Epidermal melanocyte (primary cell): Measurements from ENCODE around the gene ADORA2B.
"Not testable (repeated sequence)": the region's sequence is repeated elsewhere in the genome, so short reads cannot be mapped to it uniquely, and the experiment has no call there.

Experiments used
- DNase-seq: peaks from one replicate; pipeline ENCODE4 v3.0.0; 2011; ENCODE audit warnings: low spot score; ENCODE audit not compliant: insufficient read length

ADORA2B gene

DNA sequence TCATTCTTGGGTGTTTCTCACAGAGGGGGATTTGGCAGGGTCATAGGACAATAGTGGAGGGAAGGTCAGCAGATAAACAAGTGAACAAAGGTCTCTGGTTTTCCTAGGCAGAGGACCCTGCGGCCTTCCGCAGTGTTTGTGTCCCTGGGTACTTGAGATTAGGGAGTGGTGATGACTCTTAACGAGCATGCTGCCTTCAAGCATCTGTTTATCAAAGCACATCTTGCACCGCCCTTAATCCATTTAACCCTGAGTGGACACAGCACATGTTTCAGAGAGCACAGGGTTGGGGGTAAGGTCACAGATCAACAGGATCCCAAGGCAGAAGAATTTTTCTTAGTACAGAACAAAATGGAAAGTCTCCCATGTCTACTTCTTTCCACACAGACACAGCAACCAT is 34.1 kb downstream of the ADORA2B start:
- not testable (repeated sequence) for DNase-seq

DNA sequence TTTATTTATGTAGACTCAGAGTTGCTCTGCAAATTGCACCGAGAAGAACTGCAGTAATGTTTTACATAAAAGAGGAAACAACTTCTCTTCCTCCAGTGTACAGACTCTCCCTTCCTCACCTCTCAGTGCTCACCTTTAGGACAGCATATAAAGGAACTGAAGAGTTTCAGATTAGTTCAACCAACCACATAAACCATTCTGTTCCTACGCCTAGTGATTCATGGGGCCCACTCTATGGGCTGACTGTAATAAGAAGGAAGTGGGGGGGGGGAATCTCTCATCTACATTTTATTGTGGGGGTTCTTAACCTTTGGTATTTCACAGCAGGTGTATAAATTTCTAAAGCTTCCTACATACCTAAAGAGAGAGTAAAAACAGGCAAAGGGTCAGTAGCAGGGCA is 36.3 kb downstream of the ADORA2B start:
- DNase-seq: no peak

- DNase-seq: no peak
Observed at GRCh38 chr17:15981646-15982580, 37.0 kb downstream of the ADORA2B start.

GRCh38 chr17:15996322-15996721 is 51.4 kb downstream of the ADORA2B start:
- no peak for DNase-seq

GRCh38 chr17:15998031-15998562 is 53.2 kb downstream of the ADORA2B start:
- no peak for DNase-seq

DNA sequence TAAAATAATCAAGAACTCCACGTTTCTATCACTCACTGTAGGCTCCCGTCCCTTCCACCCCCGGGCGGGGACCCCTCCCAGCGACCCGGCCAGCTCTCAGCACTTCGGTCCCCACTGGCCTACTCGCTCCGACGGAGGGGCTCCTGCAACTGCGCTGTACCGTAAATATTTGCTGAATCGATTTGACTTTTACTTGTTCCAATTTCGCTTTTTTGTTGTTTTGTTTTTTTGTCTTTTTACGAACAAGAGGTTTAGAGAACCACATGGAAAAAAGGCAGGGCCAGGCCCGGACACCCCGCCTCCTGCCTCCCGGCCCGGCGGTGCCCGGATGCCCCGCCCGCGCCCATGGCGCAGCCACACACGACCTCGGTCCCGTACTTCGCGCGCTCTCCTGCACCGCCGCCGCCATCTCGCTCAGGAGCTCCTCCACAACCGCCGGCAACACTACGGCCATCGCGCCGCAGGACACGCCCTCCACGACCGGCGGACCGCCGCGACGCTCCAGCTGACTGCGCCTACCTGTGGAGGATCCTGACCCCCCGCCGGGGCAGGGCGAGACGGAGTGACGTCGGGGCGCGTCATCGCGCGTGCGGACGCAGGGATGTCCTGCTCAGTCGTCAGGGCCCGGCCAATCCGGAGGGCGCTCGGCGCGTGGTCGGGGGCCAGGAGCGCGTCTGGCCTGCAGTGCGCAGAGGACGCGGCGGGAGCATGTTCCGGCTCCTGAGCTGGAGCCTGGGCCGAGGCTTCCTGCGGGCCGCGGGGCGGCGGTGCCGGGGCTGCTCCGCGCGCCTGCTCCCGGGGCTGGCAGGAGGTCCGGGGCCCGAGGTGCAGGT is 54.4 kb downstream of the ADORA2B start, which contains the start of the genes TTC19 and ZSWIM7:
TSS of gene TTC19 (plus strand) at position 684 of the 833 bp plus-strand sequence. CDS start at position 709, 25 bp downstream.
TSS of gene ZSWIM7 (minus strand) at position 564 of the 833 bp plus-strand sequence. CDS start at position 454, 110 bp downstream.
- peak; percentile 93 for DNase-seq

GRCh38 chr17:15999974-16000827 is 55.3 kb downstream of the ADORA2B start:
- no peak for DNase-seq

- DNase-seq: no peak
Observed at GRCh38 chr17:16001226-16001897, 56.4 kb downstream of the ADORA2B start.

- no peak for DNase-seq
Observed at GRCh38 chr17:16002708-16003260, 57.9 kb downstream of the ADORA2B start.

- no peak for DNase-seq
Observed at GRCh38 chr17:16003841-16004240, 58.9 kb downstream of the ADORA2B start.

GRCh38 chr17:16005636-16006035 is 60.7 kb downstream of the ADORA2B start:
- DNase-seq: no peak

- DNase-seq: no peak
Observed at GRCh38 chr17:16007439-16007838, 62.5 kb downstream of the ADORA2B start.

- no peak for DNase-seq
Observed at GRCh38 chr17:16013943-16014407, 69.0 kb downstream of the ADORA2B start.

DNA sequence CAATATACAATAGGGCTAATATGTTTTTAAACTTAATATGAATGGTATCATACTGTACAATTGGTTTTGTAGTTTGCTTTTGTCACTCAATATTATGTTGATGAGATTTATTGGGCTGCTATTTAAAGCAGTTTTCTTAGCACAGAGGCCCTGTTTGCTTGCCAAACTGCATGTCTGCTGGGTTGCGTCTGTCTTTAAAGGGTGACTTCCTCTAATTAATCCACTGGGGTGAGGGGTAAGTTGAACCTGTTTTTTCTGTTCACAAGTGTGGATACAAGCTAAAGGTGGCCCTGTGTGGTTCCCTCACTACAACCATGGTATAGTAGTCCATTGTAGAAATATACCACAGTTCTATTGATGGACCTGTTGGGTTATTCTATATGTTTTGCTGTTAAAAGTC is 74.4 kb downstream of the ADORA2B start:
- DNase-seq: no peak

GRCh38 chr17:16023881-16024280 is 79.0 kb downstream of the ADORA2B start:
- DNase-seq: no peak

DNA sequence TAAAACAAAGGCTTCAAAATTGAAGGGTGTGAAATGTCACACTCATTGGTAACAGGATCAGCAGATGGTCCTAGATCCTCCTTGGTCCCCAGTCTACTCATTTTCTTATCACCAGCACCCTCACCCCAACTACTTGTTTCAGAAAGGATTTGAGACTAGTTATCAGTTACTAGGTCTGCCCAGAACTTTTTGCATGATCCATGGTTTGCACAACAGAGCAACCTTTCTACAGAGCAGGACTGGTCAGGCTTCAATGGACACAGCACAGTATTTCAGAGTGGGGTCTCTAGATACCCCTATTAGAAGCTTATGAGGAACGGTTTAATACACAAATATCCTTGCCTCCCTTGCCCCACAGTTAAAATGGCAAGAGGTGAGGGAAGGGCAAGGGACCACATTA is 80.3 kb downstream of the ADORA2B start:
- DNase-seq: no peak
